MM.1S (cell line): ENCODE data around the gene RUSC2.

Source experiments
- DNase-seq: peaks from one replicate; pipeline ENCODE4 v3.0.0-alpha.2; 2015
- H2AFZ ChIP-seq: fragments of 300-600 bp; sonication (generic); 2 replicates; pipeline ENCODE4 v1.6.0; 2016; ENCODE audit warnings: antibody characterized with exemption, low read length
- H3F3A ChIP-seq: fragments of 300-600 bp; sonication (generic); 2 replicates; pipeline ENCODE4 v1.6.1; 2016; ENCODE audit warnings: mild to moderate bottlenecking, antibody characterized with exemption, low read length, moderate library complexity, mixed read lengths; ENCODE audit not compliant: insufficient read depth
- H3K27ac ChIP-seq: fragments of 300-600 bp; sonication (generic); 2 replicates; pipeline ENCODE4 v1.5.1; 2016; ENCODE audit warnings: mild to moderate bottlenecking, low read length
- H3K27me3 ChIP-seq: fragments of 300-600 bp; sonication (generic); replicated peaks from 2 replicates; pipeline ENCODE4 v1.6.0; 2016; ENCODE audit warnings: low read length; ENCODE audit not compliant: insufficient read depth
- H3K36me3 ChIP-seq: fragments of 300-600 bp; sonication (generic); replicated peaks from 2 replicates; pipeline ENCODE4 v1.6.1; 2016; ENCODE audit warnings: mild to moderate bottlenecking, low read length, mixed read lengths; ENCODE audit not compliant: insufficient read depth
- H3K4me1 ChIP-seq: fragments of 300-600 bp; sonication (generic); 2 replicates; pipeline ENCODE4 v1.6.1; 2016; ENCODE audit warnings: low read length, mixed read lengths
- H3K4me2 ChIP-seq: fragments of 300-600 bp; sonication (generic); 2 replicates; pipeline ENCODE4 v1.6.0; 2016; ENCODE audit warnings: low read depth, low read length
- H3K4me3 ChIP-seq: fragments of 300-600 bp; sonication (generic); 2 replicates; pipeline ENCODE4 v1.5.1; 2016; ENCODE audit warnings: low read length, mixed read lengths
- H3K79me2 ChIP-seq: fragments of 300-600 bp; sonication (generic); 2 replicates; pipeline ENCODE4 v1.6.1; 2016; ENCODE audit warnings: mixed run types, low read length, mixed read lengths
- H3K9ac ChIP-seq: fragments of 300-600 bp; sonication (generic); 2 replicates; pipeline ENCODE4 v1.6.1; 2016; ENCODE audit warnings: low read length, mixed read lengths
- H3K9me2 ChIP-seq: fragments of 300-600 bp; sonication (generic); replicated peaks from 2 replicates; pipeline ENCODE4 v1.6.1; 2016; ENCODE audit warnings: mild to moderate bottlenecking, low read length, mixed read lengths; ENCODE audit not compliant: insufficient read depth
- H3K9me3 ChIP-seq: fragments of 300-600 bp; sonication (generic); replicated peaks from 2 replicates; pipeline ENCODE4 v1.6.1; 2016; ENCODE audit warnings: mild to moderate bottlenecking, low read length, mixed read lengths; ENCODE audit not compliant: insufficient read depth
- H4K20me1 ChIP-seq: fragments of 300-600 bp; sonication (generic); 2 replicates; pipeline ENCODE4 v1.6.1; 2016; ENCODE audit warnings: mild to moderate bottlenecking, low read length, moderate library complexity, mixed read lengths; ENCODE audit not compliant: insufficient read depth
- EZH2 ChIP-seq: fragments of 300-600 bp; sonication (generic); optimal IDR thresholded peaks from 2 replicates; pipeline ENCODE3; 2017; ENCODE audit warnings: low read depth, mild to moderate bottlenecking, antibody characterized with exemption, low read length, mixed read lengths
- EZH2phosphoT487 ChIP-seq: fragments of 300-600 bp; sonication (generic); IDR thresholded peaks from 2 replicates; pipeline ENCODE4 v1.6.1; 2018; ENCODE audit warnings: antibody characterized with exemption, low read length
- TF ChIP-seq, protein P1 (sequence below): fragments of 300-600 bp; sonication (generic); IDR thresholded peaks from 2 replicates; pipeline ENCODE4 v1.5.1; 2016; ENCODE audit warnings: antibody characterized with exemption, low read length, mixed read lengths

Gene RUSC2

DNA sequence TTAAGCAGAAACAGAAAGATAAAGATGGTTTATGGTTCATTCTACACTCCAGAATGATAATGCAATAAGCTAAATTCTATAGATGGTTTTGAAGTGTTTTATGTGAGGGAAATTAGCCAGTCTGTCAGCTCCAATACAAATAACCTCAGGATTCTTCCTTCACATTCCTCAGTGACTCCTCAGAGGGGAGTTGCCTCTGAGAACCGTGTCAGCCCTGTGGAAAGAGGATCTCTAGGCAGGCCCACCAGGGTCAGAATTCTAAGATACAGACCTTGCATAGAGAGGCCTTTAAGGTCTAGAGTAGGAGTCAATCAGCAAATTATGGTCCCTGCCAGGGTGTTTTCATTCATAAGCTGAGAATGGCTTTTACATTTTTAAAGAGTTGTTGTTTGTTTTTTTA is 26.6 kb downstream of the RUSC2 start:
- Histone ChIP-seq H3K4me2 (no peak overlapping the region), H3K9ac (no peak overlapping the region), H3K9me2 (no peaks in the 10 kb centered on the region), H4K20me1 (no peaks in the 10 kb centered on the region), H3K27ac (no peak overlapping the region), H3F3A (no peaks in the 10 kb centered on the region), H3K4me3 (no peak overlapping the region), H2AFZ (no peak overlapping the region), H3K4me1 (no peaks in the 10 kb centered on the region), H3K27me3 (no peaks in the 10 kb centered on the region), H3K79me2 (no peaks in the 10 kb centered on the region), H3K36me3 (no peaks in the 10 kb centered on the region), H3K9me3 (no peaks in the 10 kb centered on the region)
- no peak for TF ChIP-seq EZH2phosphoT487
- no peak for TF ChIP-seq EZH2
- DNase-seq = no peak

GRCh38 chr9:35517131-35517530 is 27.2 kb downstream of the RUSC2 start:
- no peak overlapping the region for H2AFZ ChIP-seq
- H3K4me1 ChIP-seq = no peaks in the 10 kb centered on the region
- no peaks in the 10 kb centered on the region for H3K36me3 ChIP-seq
- H3K27me3 ChIP-seq = no peaks in the 10 kb centered on the region
- no peaks in the 10 kb centered on the region for H3K9me3 ChIP-seq
- no peak overlapping the region for H3K4me2 ChIP-seq
- no peak for DNase-seq
- H3K79me2 ChIP-seq = no peaks in the 10 kb centered on the region
- H3K9me2 ChIP-seq = no peaks in the 10 kb centered on the region
- no peak overlapping the region for H3K27ac ChIP-seq
- no peaks in the 10 kb centered on the region for H3F3A ChIP-seq
- H3K4me3 ChIP-seq = no peak overlapping the region
- no peaks in the 10 kb centered on the region for H4K20me1 ChIP-seq
- H3K9ac ChIP-seq = no peak overlapping the region
- TF ChIP-seq EZH2phosphoT487 (no peak), EZH2 (no peak)

DNA sequence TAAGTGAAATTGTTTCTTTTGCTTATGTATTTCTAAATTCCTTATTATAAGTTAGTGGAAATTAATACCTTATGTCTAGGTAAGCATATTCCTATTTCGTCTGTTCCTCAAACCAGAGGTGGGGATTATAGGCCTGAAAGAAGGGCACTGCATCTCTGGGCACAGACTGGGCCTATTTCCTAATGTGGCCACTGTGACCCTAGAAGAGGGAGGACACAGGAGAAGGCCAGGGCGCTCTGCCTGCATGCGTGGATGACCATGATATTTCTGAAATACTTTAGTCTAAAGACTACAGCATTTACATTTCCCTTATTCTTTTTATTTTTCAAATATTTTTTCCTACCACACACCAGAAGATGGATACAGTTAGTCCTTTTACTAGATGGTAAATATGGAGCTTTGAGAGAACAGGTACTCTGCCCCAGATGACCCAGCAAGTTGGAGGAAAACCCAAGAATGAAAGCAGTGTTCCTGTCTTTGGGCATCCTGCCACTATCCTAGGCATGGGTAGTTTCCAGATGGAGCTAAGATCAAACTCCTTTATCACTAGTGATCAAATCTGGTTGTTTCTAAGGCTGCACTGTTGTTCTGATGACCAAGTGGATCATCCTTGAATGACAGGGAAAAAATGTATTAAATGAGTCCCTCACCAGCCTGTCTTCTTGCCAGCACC is 27.8 kb downstream of the RUSC2 start:
- H3K4me3 ChIP-seq = no peak overlapping the region
- no peak overlapping the region for H3K4me2 ChIP-seq
- no peak overlapping the region for H3K27ac ChIP-seq
- no peaks in the 10 kb centered on the region for H3K4me1 ChIP-seq
- no peak overlapping the region for H3K9ac ChIP-seq
- TF ChIP-seq, protein P1, sequence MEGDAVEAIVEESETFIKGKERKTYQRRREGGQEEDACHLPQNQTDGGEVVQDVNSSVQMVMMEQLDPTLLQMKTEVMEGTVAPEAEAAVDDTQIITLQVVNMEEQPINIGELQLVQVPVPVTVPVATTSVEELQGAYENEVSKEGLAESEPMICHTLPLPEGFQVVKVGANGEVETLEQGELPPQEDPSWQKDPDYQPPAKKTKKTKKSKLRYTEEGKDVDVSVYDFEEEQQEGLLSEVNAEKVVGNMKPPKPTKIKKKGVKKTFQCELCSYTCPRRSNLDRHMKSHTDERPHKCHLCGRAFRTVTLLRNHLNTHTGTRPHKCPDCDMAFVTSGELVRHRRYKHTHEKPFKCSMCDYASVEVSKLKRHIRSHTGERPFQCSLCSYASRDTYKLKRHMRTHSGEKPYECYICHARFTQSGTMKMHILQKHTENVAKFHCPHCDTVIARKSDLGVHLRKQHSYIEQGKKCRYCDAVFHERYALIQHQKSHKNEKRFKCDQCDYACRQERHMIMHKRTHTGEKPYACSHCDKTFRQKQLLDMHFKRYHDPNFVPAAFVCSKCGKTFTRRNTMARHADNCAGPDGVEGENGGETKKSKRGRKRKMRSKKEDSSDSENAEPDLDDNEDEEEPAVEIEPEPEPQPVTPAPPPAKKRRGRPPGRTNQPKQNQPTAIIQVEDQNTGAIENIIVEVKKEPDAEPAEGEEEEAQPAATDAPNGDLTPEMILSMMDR = no peak
- no peaks in the 10 kb centered on the region for H3K9me3 ChIP-seq
- H3K79me2 ChIP-seq = no peaks in the 10 kb centered on the region
- no peak for DNase-seq
- no peak overlapping the region for H2AFZ ChIP-seq
- H3K9me2 ChIP-seq = no peaks in the 10 kb centered on the region
- H3K27me3 ChIP-seq = no peaks in the 10 kb centered on the region
- no peaks in the 10 kb centered on the region for H3K36me3 ChIP-seq
- H4K20me1 ChIP-seq = no peaks in the 10 kb centered on the region
- H3F3A ChIP-seq = no peaks in the 10 kb centered on the region

GRCh38 chr9:35518225-35518821 is 28.4 kb downstream of the RUSC2 start:
- Histone ChIP-seq H3K27me3 (no peaks in the 10 kb centered on the region), H2AFZ (no peak overlapping the region), H3K9ac (no peak overlapping the region), H3K79me2 (no peaks in the 10 kb centered on the region), H3K4me2 (no peak overlapping the region), H4K20me1 (no peaks in the 10 kb centered on the region), H3K27ac (no peak overlapping the region), H3K36me3 (no peaks in the 10 kb centered on the region), H3K9me2 (no peaks in the 10 kb centered on the region), H3K9me3 (no peaks in the 10 kb centered on the region), H3F3A (no peaks in the 10 kb centered on the region), H3K4me1 (no peaks in the 10 kb centered on the region), H3K4me3 (no peak overlapping the region)
- TF ChIP-seq, protein P1 = no peak
- TF ChIP-seq EZH2phosphoT487 = no peak
- no peak for TF ChIP-seq EZH2
- DNase-seq = no peak
